Measurements from ENCODE around the gene XPA. TPM values are rescaled to one million over a fixed set of nuclear protein-coding genes. Genes with fewer than 3 reads are reported as not detected.

XPA gene
- polyA plus RNA-seq, 2 donors = 13.5 to 16.3 TPM

DNA sequence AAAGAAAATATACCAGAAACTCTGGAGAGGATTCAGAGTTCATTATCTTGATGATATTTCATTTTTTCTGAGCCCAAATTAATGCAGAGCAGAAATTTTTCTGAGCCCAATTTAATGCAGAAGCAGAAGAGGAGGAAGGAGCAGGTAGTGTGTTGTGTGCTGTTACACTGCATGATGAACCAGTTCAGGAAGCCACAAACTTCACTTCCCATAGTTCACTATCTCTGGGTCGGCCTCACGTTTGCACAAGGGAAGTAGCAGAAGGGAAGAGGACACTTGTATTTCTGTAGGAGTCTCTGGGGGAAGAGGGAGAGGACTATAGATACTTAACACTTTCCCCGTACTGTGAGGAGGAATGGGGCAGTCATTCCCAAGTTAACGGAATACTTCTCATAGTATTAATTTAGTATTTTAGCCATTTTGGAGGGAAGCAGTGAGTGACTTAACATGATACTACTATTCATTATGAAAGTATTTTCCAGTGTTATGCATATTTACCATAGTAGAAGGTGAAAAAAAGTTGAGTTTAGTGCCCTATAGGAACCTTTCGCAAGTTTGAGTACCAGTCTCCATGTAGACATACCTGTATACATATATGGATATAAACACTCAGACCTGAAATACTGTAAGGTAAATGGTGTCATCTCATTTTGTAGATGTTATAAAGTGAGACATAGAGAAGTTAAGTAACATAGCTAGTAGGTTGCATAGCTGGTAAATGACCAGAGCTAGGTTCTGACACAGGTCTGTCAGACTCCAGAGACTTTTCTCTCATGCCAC lies 30.0 kb downstream of the XPA start:
- Histone ChIP-seq H3K36me3 (ENCODE audit: control insufficient read depth in 2 of 2, insufficient read depth in 2 of 2, low read length in 1 of 2) (peaks cover 14 to 17% of the 10 kb centered on the region in 2 donors), H3K4me3 (ENCODE audit: low read depth in 1 of 2, low read length in 2 of 2) (no peak overlapping the region), H3K4me1 (ENCODE audit: control insufficient read depth in 2 of 2, insufficient read depth in 2 of 2, low read length in 1 of 2) (no peaks in the 10 kb centered on the region), H3K9me3 (ENCODE audit: control insufficient read depth in 2 of 2, insufficient read depth in 1 of 2, low read depth in 1 of 2, low read length in 1 of 2) (no peaks in the 10 kb centered on the region), H3K27me3 (ENCODE audit: control insufficient read depth in 1 of 2, insufficient read depth in 2 of 2, low read length in 2 of 2) (no peaks in the 10 kb centered on the region), H3K27ac (ENCODE audit: low read depth in 2 of 2, low read length in 1 of 2) (no peak overlapping the region)
- 79 to 81% methylated on average over 5 of the region's 5 CpGs for WGBS, 2 donors

- no peak overlapping the region for H3K27ac ChIP-seq (ENCODE audit: low read depth in 2 of 2, low read length in 1 of 2)
- 88 to 89% methylated on average over 3 of the region's 3 CpGs for WGBS, 2 donors
- no peaks in the 10 kb centered on the region for H3K27me3 ChIP-seq (ENCODE audit: control insufficient read depth in 1 of 2, insufficient read depth in 2 of 2, low read length in 2 of 2)
- H3K4me3 ChIP-seq (ENCODE audit: low read depth in 1 of 2, low read length in 2 of 2) = no peak overlapping the region
- H3K36me3 ChIP-seq (ENCODE audit: control insufficient read depth in 2 of 2, insufficient read depth in 2 of 2, low read length in 1 of 2) = peaks cover 12 to 17% of the 10 kb centered on the region in 2 donors
- no peaks in the 10 kb centered on the region for H3K9me3 ChIP-seq (ENCODE audit: control insufficient read depth in 2 of 2, insufficient read depth in 1 of 2, low read depth in 1 of 2, low read length in 1 of 2)
- H3K4me1 ChIP-seq (ENCODE audit: control insufficient read depth in 2 of 2, insufficient read depth in 2 of 2, low read length in 1 of 2) = no peaks in the 10 kb centered on the region
Measured at GRCh38 chr9:97665742-97666141, 31.4 kb downstream of the XPA start.

DNA sequence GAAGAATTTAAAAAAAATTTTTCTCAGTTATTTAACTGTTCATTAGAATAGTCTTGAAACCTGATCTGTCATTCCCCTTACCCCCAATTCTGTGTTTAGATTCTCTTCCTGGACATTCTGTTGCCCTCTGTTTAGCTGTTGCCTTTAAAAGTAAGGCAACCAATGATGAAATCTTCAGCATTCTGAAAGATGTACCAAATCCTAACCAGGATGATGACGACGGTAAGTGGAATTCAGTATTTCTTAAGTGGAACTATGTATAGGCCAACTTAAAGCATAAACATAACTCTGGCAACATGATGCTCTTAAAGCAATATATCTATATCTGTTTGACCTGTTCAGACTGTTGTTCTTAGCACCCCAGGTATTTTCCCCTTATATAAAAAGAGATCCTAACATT lies 36.3 kb downstream of the XPA start:
- 90 to 95% methylated on average over 2 of the region's 2 CpGs for WGBS, 2 donors
- Histone ChIP-seq H3K4me3 (ENCODE audit: low read depth in 1 of 2, low read length in 2 of 2) (no peak overlapping the region), H3K27me3 (ENCODE audit: control insufficient read depth in 1 of 2, insufficient read depth in 2 of 2, low read length in 2 of 2) (no peaks in the 10 kb centered on the region), H3K27ac (ENCODE audit: low read depth in 2 of 2, low read length in 1 of 2) (no peak overlapping the region), H3K4me1 (ENCODE audit: control insufficient read depth in 2 of 2, insufficient read depth in 2 of 2, low read length in 1 of 2) (no peaks in the 10 kb centered on the region), H3K9me3 (ENCODE audit: control insufficient read depth in 2 of 2, insufficient read depth in 1 of 2, low read depth in 1 of 2, low read length in 1 of 2) (no peaks in the 10 kb centered on the region), H3K36me3 (ENCODE audit: control insufficient read depth in 2 of 2, insufficient read depth in 2 of 2, low read length in 1 of 2) (peaks cover 8 to 13% of the 10 kb centered on the region in 2 donors)

DNA sequence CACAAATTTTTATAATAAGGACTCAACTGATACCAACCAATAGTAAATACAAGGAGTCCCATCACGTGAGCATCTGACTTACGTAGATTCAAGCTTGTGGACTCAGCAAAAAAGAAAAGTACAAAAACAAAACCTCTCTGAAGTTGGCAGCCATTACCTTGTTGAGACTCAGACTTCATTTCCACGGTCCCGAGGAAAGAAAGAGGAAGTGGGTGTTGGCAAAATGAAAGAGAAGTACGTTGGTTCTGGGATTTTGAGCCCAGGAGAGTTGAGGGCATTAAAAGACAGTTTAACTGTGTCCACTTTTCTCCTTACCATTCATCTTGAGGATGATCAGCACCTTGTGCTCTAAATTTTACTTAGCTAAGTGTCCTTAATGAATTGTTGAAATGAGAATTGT lies 36.8 kb downstream of the XPA start:
- H3K4me1 ChIP-seq (ENCODE audit: control insufficient read depth in 2 of 2, insufficient read depth in 2 of 2, low read length in 1 of 2) = no peaks in the 10 kb centered on the region
- H3K27me3 ChIP-seq (ENCODE audit: control insufficient read depth in 1 of 2, insufficient read depth in 2 of 2, low read length in 2 of 2) = no peaks in the 10 kb centered on the region
- 78 to 79% methylated on average over 5 of the region's 5 CpGs for WGBS, 2 donors
- peaks cover 6 to 13% of the 10 kb centered on the region in 2 donors for H3K36me3 ChIP-seq (ENCODE audit: control insufficient read depth in 2 of 2, insufficient read depth in 2 of 2, low read length in 1 of 2)
- no peaks in the 10 kb centered on the region for H3K9me3 ChIP-seq (ENCODE audit: control insufficient read depth in 2 of 2, insufficient read depth in 1 of 2, low read depth in 1 of 2, low read length in 1 of 2)
- no peak overlapping the region for H3K27ac ChIP-seq (ENCODE audit: low read depth in 2 of 2, low read length in 1 of 2)
- H3K4me3 ChIP-seq (ENCODE audit: low read depth in 1 of 2, low read length in 2 of 2) = no peak overlapping the region

- H3K27ac ChIP-seq (ENCODE audit: low read depth in 2 of 2, low read length in 1 of 2) = no peak overlapping the region
- no peak overlapping the region for H3K4me3 ChIP-seq (ENCODE audit: low read depth in 1 of 2, low read length in 2 of 2)
- no peaks in the 10 kb centered on the region for H3K27me3 ChIP-seq (ENCODE audit: control insufficient read depth in 1 of 2, insufficient read depth in 2 of 2, low read length in 2 of 2)
- 91 to 94% methylated on average over 3 of the region's 3 CpGs for WGBS, 2 donors
- H3K4me1 ChIP-seq (ENCODE audit: control insufficient read depth in 2 of 2, insufficient read depth in 2 of 2, low read length in 1 of 2) = no peaks in the 10 kb centered on the region
- H3K36me3 ChIP-seq (ENCODE audit: control insufficient read depth in 2 of 2, insufficient read depth in 2 of 2, low read length in 1 of 2) = peaks cover 4 to 12% of the 10 kb centered on the region in 2 donors
- H3K9me3 ChIP-seq (ENCODE audit: control insufficient read depth in 2 of 2, insufficient read depth in 1 of 2, low read depth in 1 of 2, low read length in 1 of 2) = no peaks in the 10 kb centered on the region
Measured at GRCh38 chr9:97659771-97660170, 37.4 kb downstream of the XPA start.

- Histone ChIP-seq H3K4me3 (ENCODE audit: low read depth in 1 of 2, low read length in 2 of 2) (no peak overlapping the region), H3K9me3 (ENCODE audit: control insufficient read depth in 2 of 2, insufficient read depth in 1 of 2, low read depth in 1 of 2, low read length in 1 of 2) (no peaks in the 10 kb centered on the region), H3K27me3 (ENCODE audit: control insufficient read depth in 1 of 2, insufficient read depth in 2 of 2, low read length in 2 of 2) (no peaks in the 10 kb centered on the region), H3K4me1 (ENCODE audit: control insufficient read depth in 2 of 2, insufficient read depth in 2 of 2, low read length in 1 of 2) (no peaks in the 10 kb centered on the region), H3K36me3 (ENCODE audit: control insufficient read depth in 2 of 2, insufficient read depth in 2 of 2, low read length in 1 of 2) (peaks cover 5 to 6% of the 10 kb centered on the region in 2 donors), H3K27ac (ENCODE audit: low read depth in 2 of 2, low read length in 1 of 2) (no peak overlapping the region)
- WGBS, 2 donors = 64 to 73% methylated on average over 1 of the region's 1 CpG
Measured at GRCh38 chr9:97658707-97659106, 38.4 kb downstream of the XPA start.

DNA sequence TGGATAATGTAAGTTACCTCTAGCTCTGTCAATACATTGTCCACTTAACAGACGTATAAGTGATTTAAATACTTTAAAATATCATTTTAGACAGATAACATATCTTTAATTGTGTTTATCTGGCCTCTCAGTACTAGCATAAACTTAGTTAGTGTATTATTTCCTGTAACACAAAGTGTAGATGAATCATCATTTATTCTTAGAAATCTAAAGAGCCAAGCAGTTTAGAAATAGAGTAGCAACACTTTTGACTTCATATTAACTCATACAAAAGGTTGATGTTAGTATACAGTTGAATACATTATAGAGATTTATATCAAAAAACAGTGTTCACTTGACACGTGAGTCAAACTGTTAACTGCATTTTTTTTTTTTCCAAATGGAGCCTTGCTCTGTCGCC lies 45.5 kb downstream of the XPA start:
- Histone ChIP-seq H3K27ac (ENCODE audit: low read depth in 2 of 2, low read length in 1 of 2) (no peak overlapping the region), H3K4me3 (ENCODE audit: low read depth in 1 of 2, low read length in 2 of 2) (no peak overlapping the region), H3K27me3 (ENCODE audit: control insufficient read depth in 1 of 2, insufficient read depth in 2 of 2, low read length in 2 of 2) (no peaks in the 10 kb centered on the region), H3K36me3 (ENCODE audit: control insufficient read depth in 2 of 2, insufficient read depth in 2 of 2, low read length in 1 of 2) (peaks cover 5 to 12% of the 10 kb centered on the region in 2 donors), H3K9me3 (ENCODE audit: control insufficient read depth in 2 of 2, insufficient read depth in 1 of 2, low read depth in 1 of 2, low read length in 1 of 2) (no peaks in the 10 kb centered on the region), H3K4me1 (ENCODE audit: control insufficient read depth in 2 of 2, insufficient read depth in 2 of 2, low read length in 1 of 2) (no peaks in the 10 kb centered on the region)
- WGBS, 2 donors = 79 to 84% methylated on average over 3 of the region's 3 CpGs

DNA sequence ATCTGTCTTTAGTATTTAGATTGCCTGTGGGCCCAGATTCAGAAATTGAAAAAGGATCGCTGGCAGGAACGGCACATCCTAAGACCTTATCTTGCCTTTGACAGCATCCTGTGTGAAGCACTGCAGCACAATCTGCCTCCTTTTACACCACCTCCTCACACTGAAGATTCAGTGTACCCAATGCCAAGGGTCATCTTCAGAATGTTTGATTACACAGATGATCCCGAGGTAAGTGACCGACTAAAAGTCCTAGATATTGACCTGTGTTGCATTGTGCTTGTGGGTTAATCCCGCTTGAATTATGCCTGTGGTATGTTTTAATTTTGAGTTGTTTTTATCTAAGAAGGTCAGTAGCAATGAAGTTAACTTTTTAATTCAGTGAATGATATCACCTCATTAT lies 49.1 kb downstream of the XPA start:
- no peaks in the 10 kb centered on the region for H3K27me3 ChIP-seq (ENCODE audit: control insufficient read depth in 1 of 2, insufficient read depth in 2 of 2, low read length in 2 of 2)
- H3K36me3 ChIP-seq (ENCODE audit: control insufficient read depth in 2 of 2, insufficient read depth in 2 of 2, low read length in 1 of 2) = peaks cover 7 to 8% of the 10 kb centered on the region in 2 donors
- no peak overlapping the region for H3K4me3 ChIP-seq (ENCODE audit: low read depth in 1 of 2, low read length in 2 of 2)
- WGBS, 2 donors = 95 to 96% methylated on average over 5 of the region's 5 CpGs
- H3K27ac ChIP-seq (ENCODE audit: low read depth in 2 of 2, low read length in 1 of 2) = no peak overlapping the region
- H3K9me3 ChIP-seq (ENCODE audit: control insufficient read depth in 2 of 2, insufficient read depth in 1 of 2, low read depth in 1 of 2, low read length in 1 of 2) = no peaks in the 10 kb centered on the region
- no peaks in the 10 kb centered on the region for H3K4me1 ChIP-seq (ENCODE audit: control insufficient read depth in 2 of 2, insufficient read depth in 2 of 2, low read length in 1 of 2)

DNA sequence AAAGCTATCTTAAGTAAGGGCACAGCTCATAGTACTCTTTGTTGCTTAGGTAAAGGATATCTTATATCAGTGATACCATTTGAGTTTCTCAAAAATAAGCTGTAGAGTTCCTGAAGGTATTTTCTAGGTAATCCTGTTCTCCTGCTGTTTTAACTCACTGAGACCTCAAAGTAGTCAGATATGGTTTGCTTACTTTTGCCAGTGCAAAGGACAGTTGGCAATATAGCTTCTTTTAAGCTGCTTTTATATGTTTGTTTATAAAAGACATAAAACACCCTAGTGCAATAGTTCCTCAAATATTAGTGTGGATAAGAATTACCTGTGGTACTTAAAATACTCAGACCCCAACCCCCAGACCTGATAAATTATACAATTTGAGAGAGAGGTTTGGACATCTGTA lies 51.4 kb downstream of the XPA start:
- no peaks in the 10 kb centered on the region for H3K27me3 ChIP-seq (ENCODE audit: control insufficient read depth in 1 of 2, insufficient read depth in 2 of 2, low read length in 2 of 2)
- no peaks in the 10 kb centered on the region for H3K9me3 ChIP-seq (ENCODE audit: control insufficient read depth in 2 of 2, insufficient read depth in 1 of 2, low read depth in 1 of 2, low read length in 1 of 2)
- no peaks in the 10 kb centered on the region for H3K4me1 ChIP-seq (ENCODE audit: control insufficient read depth in 2 of 2, insufficient read depth in 2 of 2, low read length in 1 of 2)
- H3K36me3 ChIP-seq (ENCODE audit: control insufficient read depth in 2 of 2, insufficient read depth in 2 of 2, low read length in 1 of 2) = peaks cover 7 to 8% of the 10 kb centered on the region in 2 donors
- no peak overlapping the region for H3K27ac ChIP-seq (ENCODE audit: low read depth in 2 of 2, low read length in 1 of 2)
- H3K4me3 ChIP-seq (ENCODE audit: low read depth in 1 of 2, low read length in 2 of 2) = no peak overlapping the region

DNA sequence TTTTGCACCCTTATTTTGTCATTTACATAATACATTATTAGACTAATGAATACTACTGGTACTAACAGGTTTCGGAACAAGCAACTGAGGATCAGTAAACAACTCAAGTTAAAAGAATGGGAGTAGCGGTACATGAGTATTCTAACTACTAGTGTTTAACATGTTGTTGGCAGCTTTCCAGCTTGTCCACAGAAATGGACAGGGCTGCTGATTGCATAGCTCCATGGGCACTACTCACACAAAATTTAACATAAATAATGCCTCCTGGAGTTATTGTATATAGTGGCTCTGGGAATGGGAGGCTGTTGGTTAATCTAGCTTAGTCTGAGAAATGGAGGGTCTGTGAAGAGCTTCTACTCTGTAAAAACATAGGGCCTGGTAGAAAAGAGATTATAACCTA lies 56.8 kb downstream of the XPA start:
- Histone ChIP-seq H3K36me3 (ENCODE audit: control insufficient read depth in 2 of 2, insufficient read depth in 2 of 2, low read length in 1 of 2) (peaks cover 2 to 4% of the 10 kb centered on the region in 2 donors), H3K27ac (ENCODE audit: low read depth in 2 of 2, low read length in 1 of 2) (no peak overlapping the region), H3K4me1 (ENCODE audit: control insufficient read depth in 2 of 2, insufficient read depth in 2 of 2, low read length in 1 of 2) (no peaks in the 10 kb centered on the region), H3K9me3 (ENCODE audit: control insufficient read depth in 2 of 2, insufficient read depth in 1 of 2, low read depth in 1 of 2, low read length in 1 of 2) (no peaks in the 10 kb centered on the region), H3K4me3 (ENCODE audit: low read depth in 1 of 2, low read length in 2 of 2) (no peak overlapping the region), H3K27me3 (ENCODE audit: control insufficient read depth in 1 of 2, insufficient read depth in 2 of 2, low read length in 2 of 2) (no peaks in the 10 kb centered on the region)
- WGBS, 2 donors = 72 to 88% methylated on average over 2 of the region's 2 CpGs
